A549 (cell line): ENCODE measurements around the gene CLEC16A. TPM values are rescaled to one million over a fixed set of nuclear protein-coding genes. Genes with fewer than 3 reads are reported as not detected.

Experiments
- ATAC-seq, 2 experiments: fragments of 200-7000 bp in 1 of 2; fragments of >200 bp in 1 of 2; cut with Nextera tagmentation in 1 of 2; cut with Tn5 transposase in 1 of 2; 3 replicates each; pipeline versions ENCODE4 v1.8.0 to v1.9.1; 2018 to 2020; ENCODE audit warnings: mild to moderate bottlenecking in 1 of 2, moderate library complexity in 1 of 2
- CTCF ChIA-PET: fragments of 300-600 bp; sonication (Branson Sonifier 250); formaldehyde crosslinking; extraction: SDS; loops from one replicate; lab custom pipeline; 2021; ENCODE audit warnings: antibody characterized with exemption, inconsistent platforms; lab: Yijun Ruan, JAX
- POLR2A ChIA-PET: fragments of 350-600 bp; formaldehyde crosslinking; extraction: SDS; loops from one replicate; lab custom pipeline; 2021; ENCODE audit warnings: antibody characterized with exemption, inconsistent platforms; lab: Yijun Ruan, JAX
- DNase-seq, 2 experiments: peaks; one replicate each; pipeline versions ENCODE4 v3.0.0 to v3.0.0-alpha.2; 2011 to 2016; ENCODE audit warnings: low read depth in 1 of 2, low spot score in 1 of 2
- FAIRE-seq: peaks from 2 replicates; lab custom pipeline; 2011; peaks lifted over from hg19 to GRCh38; lab: Jason Lieb, UNC
- H3K27ac ChIP-seq, 2 experiments: fragments of >200 bp; sonication (Bioruptor Twin); formaldehyde crosslinking; 3 replicates each; pipeline ENCODE4 v1.5.1; 2016 to 2017
- H3K4me1 ChIP-seq: fragments of >200 bp; sonication (Bioruptor Twin); formaldehyde crosslinking; 3 replicates; pipeline ENCODE4 v1.6.1; 2016
- H3K4me2 ChIP-seq: fragments of >200 bp; sonication (Bioruptor Twin); formaldehyde crosslinking; 3 replicates; pipeline ENCODE4 v1.6.1; 2016
- H3K4me3 ChIP-seq: fragments of >200 bp; sonication (Bioruptor Twin); formaldehyde crosslinking; 3 replicates; pipeline ENCODE4 v1.5.1; 2016
- H3K9me3 ChIP-seq: fragments of >200 bp; sonication (Bioruptor Twin); formaldehyde crosslinking; 3 replicates; pipeline ENCODE4 v1.6.1; 2016
- CBX8 ChIP-seq: fragments of 200-600 bp; sonication (generic); IDR thresholded peaks from 2 replicates; pipeline ENCODE4 v1.6.1; 2016
- CEBPB ChIP-seq, 2 experiments: fragments of >200 bp in 1 of 2; sonication (Bioruptor Twin) in 1 of 2; formaldehyde crosslinking in 1 of 2; IDR thresholded peaks; 2 replicates each; pipeline ENCODE4 v1.6.1; 2012 to 2016
- CHD2 ChIP-seq: fragments of 150-350 bp; IDR thresholded peaks from 2 replicates; pipeline ENCODE4 v1.6.1; 2014; ENCODE audit warnings: low read length; ENCODE audit not compliant: partially characterized antibody
- CHD4 ChIP-seq: fragments of 200-600 bp; sonication (generic); IDR thresholded peaks from 2 replicates; pipeline ENCODE4 v1.6.1; 2016; ENCODE audit warnings: antibody characterized with exemption, mild to moderate bottlenecking, borderline replicate concordance
- EHF ChIP-seq: fragments of 250-450 bp; sonication (Bioruptor Pico); IDR thresholded peaks from 2 replicates; pipeline ENCODE4 v1.5.0; 2020; ENCODE audit warnings: mild to moderate bottlenecking
- EHMT2 ChIP-seq: fragments of 200-600 bp; sonication (generic); IDR thresholded peaks from 2 replicates; pipeline ENCODE4 v1.6.1; 2016; ENCODE audit warnings: antibody characterized with exemption, low read depth, mild to moderate bottlenecking, moderate library complexity
- ESRRA ChIP-seq: fragments of 150-350 bp; IDR thresholded peaks from 2 replicates; pipeline ENCODE4 v1.6.1; 2014; ENCODE audit warnings: mild to moderate bottlenecking, low read length, borderline replicate concordance
- GATA3 ChIP-seq: IDR thresholded peaks from 2 replicates; pipeline ENCODE4 v1.6.1; 2012; ENCODE audit warnings: borderline replicate concordance
- HES2 ChIP-seq: fragments of >200 bp; sonication (Bioruptor Twin); formaldehyde crosslinking; IDR thresholded peaks from 2 replicates; pipeline ENCODE4 v1.6.1; 2016
- HEYL ChIP-seq: fragments of 250-450 bp; sonication (Bioruptor Pico); IDR thresholded peaks from 2 replicates; pipeline ENCODE4 v1.8.0; 2021; ENCODE audit warnings: mild to moderate bottlenecking, moderate library complexity
- HOXA7 ChIP-seq: fragments of 250-450 bp; sonication (Bioruptor Pico); IDR thresholded peaks from 2 replicates; pipeline ENCODE4 v1.5.0; 2020; ENCODE audit warnings: mild to moderate bottlenecking, moderate library complexity
- HOXB13 ChIP-seq: fragments of 250-450 bp; sonication (Bioruptor Pico); IDR thresholded peaks from 2 replicates; pipeline ENCODE4 v1.5.0; 2020; ENCODE audit warnings: low read depth, mild to moderate bottlenecking, moderate library complexity
- JUNB ChIP-seq: fragments of >200 bp; sonication (Bioruptor Twin); formaldehyde crosslinking; IDR thresholded peaks from 2 replicates; pipeline ENCODE4 v1.6.1; 2016
- KDM1A ChIP-seq: fragments of 200-600 bp; sonication (generic); IDR thresholded peaks from 2 replicates; pipeline ENCODE4 v1.6.1; 2016; ENCODE audit warnings: low read depth, mild to moderate bottlenecking
- MAFK ChIP-seq: fragments of 450-650 bp; IDR thresholded peaks from 2 replicates; pipeline ENCODE4 v1.6.1; 2014; ENCODE audit not compliant: partially characterized antibody
- MAZ ChIP-seq: fragments of 150-350 bp; IDR thresholded peaks from 2 replicates; pipeline ENCODE4 v1.6.1; 2014; ENCODE audit warnings: antibody characterized with exemption, low read depth, low read length, borderline replicate concordance
- NFE2L2 ChIP-seq: fragments of 150-350 bp; conservative IDR thresholded peaks from 2 replicates; pipeline ENCODE4 v1.6.1; 2014; ENCODE audit warnings: low read length
- NPAS2 ChIP-seq: fragments of 250-450 bp; sonication (Bioruptor Pico); IDR thresholded peaks from 2 replicates; pipeline ENCODE4 v1.8.0; 2022; ENCODE audit warnings: mild to moderate bottlenecking, moderate library complexity, borderline replicate concordance
- PHF8 ChIP-seq: fragments of 200-600 bp; sonication (generic); IDR thresholded peaks from 2 replicates; pipeline ENCODE4 v1.6.1; 2016; ENCODE audit warnings: low read depth, mild to moderate bottlenecking, antibody characterized with exemption, moderate library complexity, borderline replicate concordance
- RAD21 ChIP-seq, 2 experiments: fragments of >200 bp in 1 of 2; sonication (Bioruptor Twin) in 1 of 2; formaldehyde crosslinking in 1 of 2; IDR thresholded peaks in 1 of 2; conservative IDR thresholded peaks in 1 of 2; 2 replicates in 1 of 2; 3 replicates in 1 of 2; pipeline ENCODE4 v1.6.1; 2012 to 2018; ENCODE audit warnings: inconsistent platforms in 1 of 2
- RARB ChIP-seq: fragments of 250-450 bp; sonication (Bioruptor Pico); IDR thresholded peaks from 2 replicates; pipeline ENCODE4 v1.8.0; 2021; ENCODE audit warnings: mild to moderate bottlenecking, moderate library complexity
- RCOR1 ChIP-seq: fragments of 150-350 bp; IDR thresholded peaks from 2 replicates; pipeline ENCODE4 v1.6.1; 2014; ENCODE audit warnings: antibody characterized with exemption, low read length, low read depth
- SREBF2 ChIP-seq: fragments of 450-650 bp; IDR thresholded peaks from 2 replicates; pipeline ENCODE4 v1.6.1; 2014; ENCODE audit warnings: mild to moderate bottlenecking, moderate library complexity
- TFCP2L1 ChIP-seq: fragments of 250-450 bp; sonication (Bioruptor Pico); IDR thresholded peaks from 2 replicates; pipeline ENCODE4 v1.5.0; 2021; ENCODE audit warnings: mild to moderate bottlenecking
- ZFP36 ChIP-seq: fragments of 450-650 bp; IDR thresholded peaks from 2 replicates; pipeline ENCODE4 v1.6.1; 2014; ENCODE audit warnings: borderline replicate concordance; ENCODE audit not compliant: partially characterized antibody
- WGBS: methylation state at CpG from one replicate; pipeline ENCODE4 v1.1.6; 2017; ENCODE audit errors: missing lambda C conversion rate; 5-methylcytosine and 5-hydroxymethylcytosine counted together
- polyA plus RNA-seq, 4 experiments: library from polyadenylated mRNA; depleted of rRNA in 3 of 4; stranded (reverse); fragments of >200 nt; fragmentation: RNase III in 1 of 4; extraction: RNeasy Plus Mini Kit Qiagen cat#74134 plus additional on column Dnase treatment in 1 of 4; gene quantifications; 2 replicates in 3 of 4; 3 replicates in 1 of 4; pipeline ENCODE4 v1.2.3, GENCODE V29; 2011 to 2017
- TF ChIP-seq, protein P1 (sequence below): fragments of 200-600 bp; sonication (generic); IDR thresholded peaks from 2 replicates; pipeline ENCODE4 v1.6.1; 2016; ENCODE audit warnings: antibody characterized with exemption, mild to moderate bottlenecking, moderate library complexity

CLEC16A gene
- polyA plus RNA-seq, 2 of the 4 experiments (the other 2 are of a cell fraction): 8.3 to 10.4 TPM

GRCh38 chr16:10943064-10943353 is 1.4 kb upstream of the CLEC16A start:
- peaks cover 32% of the 10 kb centered on the region for H3K4me1 ChIP-seq
- DNase-seq (no peak), FAIRE-seq (no peak), ATAC-seq (no peak)
- TF ChIP-seq CEBPB (IDR thresholded peaks at IDR 0.05) (no peak), HOXA7 (CRISPR knock-in tag) (no peak), GATA3 (no peak), RCOR1 (no peak), PHF8 (no peak), SREBF2 (no peak), CBX8 (no peak), JUNB (no peak), RARB (no peak), HEYL (CRISPR knock-in tag) (no peak)
- H3K4me2 ChIP-seq: peak overlapping the region; percentile 68
- peak overlapping the region; percentile 66 to 91; a peak in 5 of 6 replicates for H3K27ac ChIP-seq
- WGBS: 71% methylated on average over 7 of the region's 7 CpGs
- ChIA-PET POLR2A (interaction anchor here (0.5 kb wide), 1 partner anchor 199 kb away, joined by 3 read pairs; the partner anchor contains the start of gene NUBP1), CTCF (no interaction called here)
- H3K9me3 ChIP-seq: no peaks in the 10 kb centered on the region
- peak overlapping the region; percentile 87 for H3K4me3 ChIP-seq

GRCh38 chr16:10945065-10945787 is 862 bp downstream of the CLEC16A start:
- TF ChIP-seq NPAS2 (no peak), ZFP36 (peak; percentile 19), JUNB (no peak), MAZ (no peak), NFE2L2 (no peak), HOXB13 (CRISPR knock-in tag) (no peak), CHD4 (0 out of 2 replicates have a peak, but pooled peaks have one; percentile 14), HOXA7 (CRISPR knock-in tag) (no peak), CBX8 (no peak), KDM1A (no peak)
- TF ChIP-seq, protein P1, sequence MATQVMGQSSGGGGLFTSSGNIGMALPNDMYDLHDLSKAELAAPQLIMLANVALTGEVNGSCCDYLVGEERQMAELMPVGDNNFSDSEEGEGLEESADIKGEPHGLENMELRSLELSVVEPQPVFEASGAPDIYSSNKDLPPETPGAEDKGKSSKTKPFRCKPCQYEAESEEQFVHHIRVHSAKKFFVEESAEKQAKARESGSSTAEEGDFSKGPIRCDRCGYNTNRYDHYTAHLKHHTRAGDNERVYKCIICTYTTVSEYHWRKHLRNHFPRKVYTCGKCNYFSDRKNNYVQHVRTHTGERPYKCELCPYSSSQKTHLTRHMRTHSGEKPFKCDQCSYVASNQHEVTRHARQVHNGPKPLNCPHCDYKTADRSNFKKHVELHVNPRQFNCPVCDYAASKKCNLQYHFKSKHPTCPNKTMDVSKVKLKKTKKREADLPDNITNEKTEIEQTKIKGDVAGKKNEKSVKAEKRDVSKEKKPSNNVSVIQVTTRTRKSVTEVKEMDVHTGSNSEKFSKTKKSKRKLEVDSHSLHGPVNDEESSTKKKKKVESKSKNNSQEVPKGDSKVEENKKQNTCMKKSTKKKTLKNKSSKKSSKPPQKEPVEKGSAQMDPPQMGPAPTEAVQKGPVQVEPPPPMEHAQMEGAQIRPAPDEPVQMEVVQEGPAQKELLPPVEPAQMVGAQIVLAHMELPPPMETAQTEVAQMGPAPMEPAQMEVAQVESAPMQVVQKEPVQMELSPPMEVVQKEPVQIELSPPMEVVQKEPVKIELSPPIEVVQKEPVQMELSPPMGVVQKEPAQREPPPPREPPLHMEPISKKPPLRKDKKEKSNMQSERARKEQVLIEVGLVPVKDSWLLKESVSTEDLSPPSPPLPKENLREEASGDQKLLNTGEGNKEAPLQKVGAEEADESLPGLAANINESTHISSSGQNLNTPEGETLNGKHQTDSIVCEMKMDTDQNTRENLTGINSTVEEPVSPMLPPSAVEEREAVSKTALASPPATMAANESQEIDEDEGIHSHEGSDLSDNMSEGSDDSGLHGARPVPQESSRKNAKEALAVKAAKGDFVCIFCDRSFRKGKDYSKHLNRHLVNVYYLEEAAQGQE: peak; percentile 49; the same call in 1 of the 2 replicates
- TF ChIP-seq, all 56 proteins: peak for 3
- Histone ChIP-seq H3K4me1 (peaks cover 36% of the 10 kb centered on the region), H3K27ac (peak overlapping the region; percentile 80 to 90), H3K4me3 (peak overlapping the region; percentile 87), H3K4me2 (peak overlapping the region; percentile 82), H3K9me3 (no peaks in the 10 kb centered on the region)
- ATAC-seq (no peak), FAIRE-seq (no peak), DNase-seq (no peak)
- ChIA-PET CTCF (interaction anchor here (1.4 to 12.2 kb wide), 4 partner anchors 8 to 311 kb away, joined by 3 to 284 read pairs (median 10); partner anchors contain the start of gene SOCS1), POLR2A (interaction anchor here (0.8 to 1.5 kb wide), 2 partner anchors 201 to 311 kb away, joined by 3 to 8 read pairs; partner anchors contain the start of gene SOCS1)
- WGBS: 21% methylated on average over 14 of the region's 14 CpGs

- 56% methylated on average over 5 of the region's 5 CpGs for WGBS
- H3K4me1 ChIP-seq: peaks cover 25% of the 10 kb centered on the region; the same call in 2 of the 3 replicates
- FAIRE-seq (no peak), ATAC-seq (no peak), DNase-seq (no peak)
- no peak for TF ChIP-seq HES2
- TF ChIP-seq RAD21 (conservative IDR thresholded peaks at IDR 0.05 in 1 of 2, IDR thresholded peaks at IDR 0.05 in 1 of 2): no peak
- no peak for TF ChIP-seq EHF (CRISPR knock-in tag)
- no peak for TF ChIP-seq CHD4
- TF ChIP-seq CHD2: no peak
- TF ChIP-seq TFCP2L1 (CRISPR knock-in tag): no peak
- no peak for TF ChIP-seq RCOR1
- no peak for TF ChIP-seq NPAS2
- TF ChIP-seq MAFK: no peak
- no peak for TF ChIP-seq ESRRA
- no peak for TF ChIP-seq JUNB
- TF ChIP-seq EHMT2: no peak
- ChIA-PET CTCF (interaction anchor here (1.4 to 12.2 kb wide), 2 partner anchors 9 to 19 kb away, joined by 3 to 284 read pairs; no protein-coding TSS in a partner anchor), POLR2A (no interaction called here)
- no peaks in the 10 kb centered on the region for H3K9me3 ChIP-seq
- H3K4me3 ChIP-seq: no peak overlapping the region
- H3K27ac ChIP-seq: no peak overlapping the region
- H3K4me2 ChIP-seq: peak overlapping the region; percentile 82; the same call in 2 of the 3 replicates
Observed at GRCh38 chr16:10946308-10946707, 1.9 kb downstream of the CLEC16A start.
